ENCODE data around the gene SUMO2. TPM values are rescaled to one million over a fixed set of nuclear protein-coding genes. Genes with fewer than 3 reads are reported as not detected.

SUMO2 gene
- total RNA-seq, 1 donor: 92.6 TPM

GRCh38 chr17:75155191-75155601, 27.6 kb downstream of the SUMO2 start:
- H3K9me3 ChIP-seq (ENCODE audit: low read depth, low read length): no peaks in the 10 kb centered on the region
- no peak overlapping the region for H2AFZ ChIP-seq (ENCODE audit: low read length)
- peak; percentile 60 for DNase-seq (ENCODE audit: insufficient read length, low spot score, missing footprints)
- no peak overlapping the region for H3K27ac ChIP-seq (ENCODE audit: low read depth, low read length)
- H3K27me3 ChIP-seq (ENCODE audit: insufficient read depth, low read length): no peaks in the 10 kb centered on the region
- H3K36me3 ChIP-seq (ENCODE audit: insufficient read depth, low read length): no peaks in the 10 kb centered on the region
- peaks cover 13% of the 10 kb centered on the region for H4K20me1 ChIP-seq (ENCODE audit: insufficient read depth, low read length)
- peak overlapping the region; percentile 100 for H3K4me2 ChIP-seq (ENCODE audit: insufficient read depth, low read length)
- H3K79me2 ChIP-seq (ENCODE audit: insufficient read depth, low read length): peaks cover 41% of the 10 kb centered on the region
- peaks cover 24% of the 10 kb centered on the region for H3K4me1 ChIP-seq (ENCODE audit: insufficient read depth, low read length)
- no peak overlapping the region for H3K4me3 ChIP-seq (ENCODE audit: insufficient read depth, low read length)
- no peak for TF ChIP-seq CTCF (IDR thresholded peaks at IDR 0.05; ENCODE audit: extremely low read depth, low read depth, low read length)

GRCh38 chr17:75154195-75155106, 28.3 kb downstream of the SUMO2 start, which contains the start of gene JPT1:
JPT1 (minus strand) TSS chr17:75154512; CDS start chr17:75154397, 115 bp downstream.
- peaks cover 21% of the 10 kb centered on the region for H3K4me1 ChIP-seq (ENCODE audit: insufficient read depth, low read length)

DNA sequence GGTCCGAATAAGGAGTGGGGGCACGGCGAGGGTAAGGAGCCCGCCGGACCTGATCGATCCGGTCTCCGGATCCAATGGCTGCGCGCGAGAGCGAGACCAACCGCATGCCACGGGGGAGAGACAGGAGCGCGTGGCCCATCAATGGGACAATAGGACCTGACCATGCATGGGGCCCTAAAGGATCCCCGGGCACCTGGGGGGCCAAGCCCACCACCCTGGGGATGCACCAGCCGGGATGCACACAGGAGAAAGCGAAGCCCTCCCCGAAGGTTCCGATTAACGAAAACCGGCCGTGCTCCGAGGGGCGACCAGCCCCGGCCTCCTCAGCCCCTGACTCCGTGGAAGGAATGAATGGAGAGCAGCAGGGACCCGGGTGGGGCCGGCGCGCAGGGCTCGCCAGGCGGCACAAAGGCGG, 29.0 kb downstream of the SUMO2 start:
- Histone ChIP-seq H3K9me3 (ENCODE audit: low read depth, low read length) (no peaks in the 10 kb centered on the region), H3K4me3 (ENCODE audit: insufficient read depth, low read length) (peak overlapping the region; percentile 96), H3K27ac (ENCODE audit: low read depth, low read length) (peak overlapping the region; percentile 76), H3K4me1 (ENCODE audit: insufficient read depth, low read length) (peaks cover 15% of the 10 kb centered on the region), H3K4me2 (ENCODE audit: insufficient read depth, low read length) (peak overlapping the region; percentile 100), H3K27me3 (ENCODE audit: insufficient read depth, low read length) (no peaks in the 10 kb centered on the region), H2AFZ (ENCODE audit: low read length) (peak overlapping the region; percentile 62), H4K20me1 (ENCODE audit: insufficient read depth, low read length) (peaks cover 17% of the 10 kb centered on the region), H3K36me3 (ENCODE audit: insufficient read depth, low read length) (peaks cover 3% of the 10 kb centered on the region), H3K79me2 (ENCODE audit: insufficient read depth, low read length) (peaks cover 53% of the 10 kb centered on the region)
- no peak for TF ChIP-seq CTCF (IDR thresholded peaks at IDR 0.05; ENCODE audit: extremely low read depth, low read depth, low read length)
- DNase-seq (ENCODE audit: insufficient read length, low spot score, missing footprints): peak; percentile 88

More at GRCh38 chr17:75154195-75155106, 28.3 kb downstream of the SUMO2 start, which contains the start of gene JPT1:
- no peaks in the 10 kb centered on the region for H3K36me3 ChIP-seq (ENCODE audit: insufficient read depth, low read length)
- DNase-seq (ENCODE audit: insufficient read length, low spot score, missing footprints): peak; percentile 100
- H3K4me3 ChIP-seq (ENCODE audit: insufficient read depth, low read length): peak within 1 kb of the TSS; percentile 96
- peak within 1 kb of the TSS; percentile 76 for H3K27ac ChIP-seq (ENCODE audit: low read depth, low read length)
- H4K20me1 ChIP-seq (ENCODE audit: insufficient read depth, low read length): peaks cover 17% of the 10 kb centered on the region
- no peak for TF ChIP-seq CTCF (IDR thresholded peaks at IDR 0.05; ENCODE audit: extremely low read depth, low read depth, low read length)
- no peaks in the 10 kb centered on the region for H3K9me3 ChIP-seq (ENCODE audit: low read depth, low read length)
- H3K27me3 ChIP-seq (ENCODE audit: insufficient read depth, low read length): no peaks in the 10 kb centered on the region
- peak within 1 kb of the TSS; percentile 77 for H2AFZ ChIP-seq (ENCODE audit: low read length)
- H3K4me2 ChIP-seq (ENCODE audit: insufficient read depth, low read length): peak within 1 kb of the TSS; percentile 100
- peaks cover 48% of the 10 kb centered on the region for H3K79me2 ChIP-seq (ENCODE audit: insufficient read depth, low read length)
